GM12878 (cell line): ENCODE measurements around the gene LSM11.

Experiments
- ATF7 ChIP-seq: fragments of 450-650 bp; IDR thresholded peaks from 2 replicates; pipeline ENCODE4 v1.6.1; 2016; ENCODE audit warnings: low read depth, mild to moderate bottlenecking
- CBX3 ChIP-seq: fragments of 200-600 bp; sonication (generic); IDR thresholded peaks from 2 replicates; pipeline ENCODE4 v1.6.1; 2016; ENCODE audit warnings: low read depth, borderline replicate concordance
- EGR1 ChIP-seq, 2 experiments: IDR thresholded peaks; 1 replicate in 1 of 2; 2 replicates in 1 of 2; pipeline ENCODE4 v1.6.1; 2011 to 2012; ENCODE audit warnings: low read depth in 2 of 2, low read length in 2 of 2, borderline replicate concordance in 1 of 2, mild to moderate bottlenecking in 1 of 2, moderate library complexity in 1 of 2
- EZH2 ChIP-seq: IDR thresholded peaks from 2 replicates; pipeline ENCODE4 v1.6.1; 2012; ENCODE audit warnings: low read depth, mild to moderate bottlenecking, control low read depth, inconsistent platforms, low read length, borderline replicate concordance; ENCODE audit not compliant: control insufficient read depth
- FOXK2 ChIP-seq: fragments of 450-650 bp; IDR thresholded peaks from 2 replicates; pipeline ENCODE4 v1.6.1; 2017; ENCODE audit warnings: mild to moderate bottlenecking, moderate library complexity
- IRF4 ChIP-seq: IDR thresholded peaks from 2 replicates; pipeline ENCODE4 v1.6.1; 2011; ENCODE audit warnings: low read depth, low read length
- POLR2A ChIP-seq: IDR thresholded peaks from 2 replicates; pipeline ENCODE4 v1.6.1; 2011; ENCODE audit warnings: low read depth, mild to moderate bottlenecking, low read length
- TF ChIP-seq, protein P1 (sequence below): IDR thresholded peaks from 2 replicates; pipeline ENCODE4 v1.6.1; 2011; ENCODE audit warnings: low read depth, mild to moderate bottlenecking, low read length, moderate library complexity, borderline replicate concordance; ENCODE audit errors: extremely low read depth
- TF ChIP-seq, protein P2 (sequence below): IDR thresholded peaks from 2 replicates; pipeline ENCODE4 v1.6.1; 2011; ENCODE audit warnings: low read depth, low read length, improper control_type of control experiment, borderline replicate concordance
- TF ChIP-seq, protein P3 (sequence below), 3 experiments: IDR thresholded peaks in 2 of 3; conservative IDR thresholded peaks in 1 of 3; 2 replicates each; pipeline ENCODE4 v1.5.1; 2011; ENCODE audit warnings: low read depth in 3 of 3, low read length in 3 of 3, mild to moderate bottlenecking in 3 of 3, control low read depth in 2 of 3, moderate library complexity in 2 of 3, inconsistent platforms in 1 of 3, mixed read lengths in 1 of 3; ENCODE audit not compliant: control insufficient read depth in 2 of 3, insufficient read depth in 1 of 3; ENCODE audit errors: extremely low read depth in 1 of 3

DNA sequence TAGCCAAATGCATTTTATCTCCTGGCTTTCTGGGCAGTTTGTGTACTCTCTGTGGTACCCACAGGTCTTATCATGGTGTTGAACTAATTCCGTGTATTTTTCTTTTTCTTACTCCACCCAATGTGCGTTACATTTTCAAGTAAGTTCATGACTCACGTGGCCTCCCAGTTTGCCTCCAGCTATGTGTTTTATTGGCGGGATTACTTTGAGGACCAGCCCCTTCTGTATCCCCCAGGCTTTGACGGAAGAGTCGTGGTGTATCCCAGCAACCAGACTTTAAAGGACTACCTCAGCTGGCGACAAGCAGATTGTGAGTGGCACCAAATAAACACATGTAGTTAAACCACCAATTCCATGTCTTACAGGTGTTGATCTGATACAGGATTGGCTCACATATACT, 9.1 kb upstream of the LSM11 start:
- TF ChIP-seq IRF4 (no peak), EZH2 (no peak), FOXK2 (no peak), CBX3 (no peak), POLR2A (no peak), ATF7 (no peak), EGR1 (IDR thresholded peaks at IDR 0.05; ENCODE audit: borderline replicate concordance in 1 of 2, low read depth in 2 of 2, low read length in 2 of 2) (no peak)
- TF ChIP-seq, protein P1, sequence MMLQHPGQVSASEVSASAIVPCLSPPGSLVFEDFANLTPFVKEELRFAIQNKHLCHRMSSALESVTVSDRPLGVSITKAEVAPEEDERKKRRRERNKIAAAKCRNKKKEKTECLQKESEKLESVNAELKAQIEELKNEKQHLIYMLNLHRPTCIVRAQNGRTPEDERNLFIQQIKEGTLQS = no peak
- TF ChIP-seq, protein P2, sequence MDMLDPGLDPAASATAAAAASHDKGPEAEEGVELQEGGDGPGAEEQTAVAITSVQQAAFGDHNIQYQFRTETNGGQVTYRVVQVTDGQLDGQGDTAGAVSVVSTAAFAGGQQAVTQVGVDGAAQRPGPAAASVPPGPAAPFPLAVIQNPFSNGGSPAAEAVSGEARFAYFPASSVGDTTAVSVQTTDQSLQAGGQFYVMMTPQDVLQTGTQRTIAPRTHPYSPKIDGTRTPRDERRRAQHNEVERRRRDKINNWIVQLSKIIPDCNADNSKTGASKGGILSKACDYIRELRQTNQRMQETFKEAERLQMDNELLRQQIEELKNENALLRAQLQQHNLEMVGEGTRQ = no peak
- TF ChIP-seq, protein P3, sequence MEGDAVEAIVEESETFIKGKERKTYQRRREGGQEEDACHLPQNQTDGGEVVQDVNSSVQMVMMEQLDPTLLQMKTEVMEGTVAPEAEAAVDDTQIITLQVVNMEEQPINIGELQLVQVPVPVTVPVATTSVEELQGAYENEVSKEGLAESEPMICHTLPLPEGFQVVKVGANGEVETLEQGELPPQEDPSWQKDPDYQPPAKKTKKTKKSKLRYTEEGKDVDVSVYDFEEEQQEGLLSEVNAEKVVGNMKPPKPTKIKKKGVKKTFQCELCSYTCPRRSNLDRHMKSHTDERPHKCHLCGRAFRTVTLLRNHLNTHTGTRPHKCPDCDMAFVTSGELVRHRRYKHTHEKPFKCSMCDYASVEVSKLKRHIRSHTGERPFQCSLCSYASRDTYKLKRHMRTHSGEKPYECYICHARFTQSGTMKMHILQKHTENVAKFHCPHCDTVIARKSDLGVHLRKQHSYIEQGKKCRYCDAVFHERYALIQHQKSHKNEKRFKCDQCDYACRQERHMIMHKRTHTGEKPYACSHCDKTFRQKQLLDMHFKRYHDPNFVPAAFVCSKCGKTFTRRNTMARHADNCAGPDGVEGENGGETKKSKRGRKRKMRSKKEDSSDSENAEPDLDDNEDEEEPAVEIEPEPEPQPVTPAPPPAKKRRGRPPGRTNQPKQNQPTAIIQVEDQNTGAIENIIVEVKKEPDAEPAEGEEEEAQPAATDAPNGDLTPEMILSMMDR (IDR thresholded peaks at IDR 0.05 in 2 of 3, conservative IDR thresholded peaks at IDR 0.05 in 1 of 3; ENCODE audit: control insufficient read depth in 2 of 3, extremely low read depth in 1 of 3, insufficient read depth in 1 of 3, low read depth in 3 of 3, low read length in 3 of 3) = no peak
